Karpas-422 (cell line): ENCODE results near the gene TMEM31. TPM values are rescaled to one million over a fixed set of nuclear protein-coding genes. Genes with fewer than 3 reads are reported as not detected.

ENCODE experiments used
- DNase-seq: peaks from one replicate; pipeline ENCODE4 v3.0.0-alpha.2; 2015
- H2AFZ ChIP-seq: fragments of 200-600 bp; sonication (generic); 2 replicates; pipeline ENCODE4 v1.6.1; 2014; ENCODE audit warnings: antibody characterized with exemption, low read length, mixed read lengths
- H3K27ac ChIP-seq: fragments of 200-600 bp; sonication (generic); 2 replicates; pipeline ENCODE4 v1.5.1; 2014; ENCODE audit warnings: mild to moderate bottlenecking, low read length, moderate library complexity
- H3K27me3 ChIP-seq: fragments of 200-600 bp; sonication (generic); 2 replicates; pipeline ENCODE4 v1.6.1; 2014; ENCODE audit warnings: low read length, mixed read lengths
- H3K36me3 ChIP-seq: fragments of 200-600 bp; sonication (generic); 2 replicates; pipeline ENCODE4 v1.6.1; 2014; ENCODE audit warnings: low read length, mixed read lengths; ENCODE audit not compliant: insufficient read depth
- H3K4me1 ChIP-seq: fragments of 200-600 bp; sonication (generic); 2 replicates; pipeline ENCODE4 v1.6.1; 2014; ENCODE audit warnings: mild to moderate bottlenecking, low read length, mixed read lengths
- H3K4me2 ChIP-seq: fragments of 200-600 bp; sonication (generic); 2 replicates; pipeline ENCODE4 v1.6.1; 2014; ENCODE audit warnings: low read length, low read depth, mild to moderate bottlenecking; ENCODE audit not compliant: poor library complexity, severe bottlenecking
- H3K4me3 ChIP-seq: fragments of 200-600 bp; sonication (generic); 2 replicates; pipeline ENCODE4 v1.5.1; 2014; ENCODE audit warnings: mild to moderate bottlenecking, antibody characterized with exemption, low read length, mixed read lengths
- H3K79me2 ChIP-seq: fragments of 200-600 bp; sonication (generic); 2 replicates; pipeline ENCODE4 v1.6.1; 2014; ENCODE audit warnings: mild to moderate bottlenecking, low read length, mixed read lengths
- H3K9ac ChIP-seq: fragments of 200-600 bp; sonication (generic); 2 replicates; pipeline ENCODE4 v1.6.0; 2014; ENCODE audit warnings: low read length
- H3K9me2 ChIP-seq: fragments of 200-600 bp; sonication (generic), shearing (Covaris generic); replicated peaks from 2 replicates; pipeline ENCODE4 v1.6.0; 2014; ENCODE audit warnings: mild to moderate bottlenecking, low read length, moderate library complexity; ENCODE audit not compliant: insufficient read depth
- H3K9me3 ChIP-seq: fragments of 300-700, 200-600 bp; sonication (generic); 2 replicates; pipeline ENCODE4 v1.6.1; 2014; ENCODE audit warnings: low read length, mixed read lengths
- H4K20me1 ChIP-seq: fragments of 200-600 bp; sonication (generic); 2 replicates; pipeline ENCODE4 v1.6.1; 2014; ENCODE audit warnings: mild to moderate bottlenecking, antibody characterized with exemption, low read length, low read depth; ENCODE audit not compliant: insufficient read depth
- total RNA-seq: library from RNA; depleted of rRNA; stranded (reverse); fragments of >200 nt; shearing (Covaris generic); gene quantifications from 2 replicates; pipeline ENCODE4 v1.2.3, GENCODE V29; 2014; ENCODE audit warnings: low replicate concordance

Gene TMEM31
- total RNA-seq, 1 experiment from 2014 or later: not detected

DNA sequence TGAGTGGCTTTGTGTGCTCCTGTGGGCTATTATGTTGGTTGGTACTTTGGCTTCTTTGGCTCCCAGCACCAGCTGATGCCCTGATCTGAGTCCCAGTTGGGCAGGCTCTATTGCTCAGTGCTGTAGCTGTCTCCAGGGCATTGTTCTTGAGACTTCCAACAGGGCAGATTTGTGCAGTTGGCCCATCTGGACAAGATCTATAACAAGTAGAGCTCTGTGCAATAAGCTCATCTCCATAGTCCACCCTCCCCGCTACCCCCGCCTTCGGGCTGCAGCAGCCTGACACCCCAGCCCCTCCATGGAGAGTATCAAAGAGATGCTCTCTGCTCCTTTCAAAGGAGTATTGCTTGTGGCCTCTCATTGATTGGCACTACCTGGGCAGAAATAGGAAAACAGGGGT lies 5.8 kb upstream of the TMEM31 start:
- DNase-seq: no peak
- Histone ChIP-seq H3K4me2 (no peak overlapping the region), H4K20me1 (no peaks in the 10 kb centered on the region), H3K4me3 (no peak overlapping the region), H3K36me3 (no peaks in the 10 kb centered on the region), H3K9ac (no peak overlapping the region), H3K79me2 (no peaks in the 10 kb centered on the region), H3K9me2 (no peaks in the 10 kb centered on the region), H3K4me1 (no peaks in the 10 kb centered on the region), H3K27ac (no peak overlapping the region), H3K27me3 (no peaks in the 10 kb centered on the region), H3K9me3 (no peaks in the 10 kb centered on the region), H2AFZ (no peak overlapping the region)

DNA sequence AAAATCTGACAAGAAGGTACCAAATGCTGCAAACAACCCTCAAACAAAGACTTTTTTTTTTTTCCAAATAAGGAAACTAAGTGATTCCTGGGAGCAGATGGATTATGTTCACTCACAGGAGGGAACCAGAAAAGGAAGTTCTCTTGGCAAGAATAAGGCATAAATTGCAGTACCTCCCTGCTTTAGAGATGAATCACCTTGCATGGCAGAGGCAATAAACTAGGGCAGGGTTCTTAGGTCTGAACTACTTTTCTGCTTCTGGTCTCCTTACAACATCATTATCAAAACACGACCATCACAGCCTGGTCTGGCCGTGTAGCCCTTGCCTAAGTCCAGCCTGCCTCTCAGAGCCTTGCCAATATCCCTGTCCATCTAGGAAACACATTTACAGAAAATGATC lies 6.3 kb downstream of the TMEM31 start:
- Histone ChIP-seq H4K20me1 (no peaks in the 10 kb centered on the region), H2AFZ (no peak overlapping the region), H3K36me3 (no peaks in the 10 kb centered on the region), H3K4me1 (no peaks in the 10 kb centered on the region), H3K79me2 (no peaks in the 10 kb centered on the region), H3K27ac (no peak overlapping the region), H3K9me2 (no peaks in the 10 kb centered on the region), H3K27me3 (no peaks in the 10 kb centered on the region), H3K9ac (no peak overlapping the region), H3K4me3 (no peak overlapping the region), H3K9me3 (no peaks in the 10 kb centered on the region), H3K4me2 (no peak overlapping the region)
- no peak for DNase-seq

DNA sequence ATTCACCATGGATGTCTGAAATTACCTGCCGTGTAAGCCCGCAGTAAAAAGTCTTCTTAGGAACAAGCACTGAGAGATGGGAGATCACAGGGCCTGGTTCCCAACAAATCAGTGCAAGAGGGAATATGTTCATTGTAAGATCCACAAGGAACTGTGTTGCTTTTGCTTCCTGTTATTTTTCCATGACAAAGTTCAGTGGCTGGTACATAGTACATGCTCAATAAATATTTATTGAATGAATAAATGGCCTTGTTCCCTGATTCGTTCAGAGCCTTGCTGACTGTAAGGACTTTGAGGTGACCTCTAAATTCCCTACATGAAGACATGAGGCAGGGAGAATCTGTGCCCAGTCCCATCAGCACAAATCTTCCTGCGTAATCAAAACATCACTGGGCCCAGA lies 7.4 kb downstream of the TMEM31 start:
- no peak overlapping the region for H2AFZ ChIP-seq
- no peaks in the 10 kb centered on the region for H4K20me1 ChIP-seq

DNA sequence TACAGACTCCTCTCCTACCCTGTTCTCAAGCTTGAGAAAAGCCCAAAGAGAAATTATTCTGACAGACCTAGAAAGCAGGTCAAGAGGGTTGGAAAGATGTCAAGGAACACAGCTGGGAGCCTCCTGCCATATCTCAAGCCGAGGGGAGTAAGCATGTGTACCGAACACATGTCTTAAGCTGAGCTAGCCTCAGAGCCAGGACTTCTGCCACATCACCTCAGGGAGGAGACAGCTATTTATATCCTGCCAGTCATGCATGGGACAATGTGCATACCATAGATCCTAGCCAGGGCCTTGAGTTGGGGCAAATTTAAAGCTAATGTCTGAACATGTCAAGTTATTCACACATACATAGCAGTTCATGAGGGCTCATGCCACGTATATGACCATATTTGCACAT lies 11.8 kb downstream of the TMEM31 start:
- Histone ChIP-seq H2AFZ (no peak overlapping the region), H4K20me1 (no peaks in the 10 kb centered on the region), H3K4me2 (no peak overlapping the region), H3K4me3 (no peak overlapping the region), H3K9me2 (no peaks in the 10 kb centered on the region), H3K27me3 (no peaks in the 10 kb centered on the region), H3K9ac (no peak overlapping the region), H3K4me1 (no peaks in the 10 kb centered on the region), H3K27ac (no peak overlapping the region), H3K79me2 (no peaks in the 10 kb centered on the region), H3K36me3 (no peaks in the 10 kb centered on the region), H3K9me3 (no peaks in the 10 kb centered on the region)
- DNase-seq: peak; percentile 10

More for the DNA sequence above, 7.4 kb downstream of the TMEM31 start:
- H3K4me3 ChIP-seq: no peak overlapping the region
- H3K9ac ChIP-seq: no peak overlapping the region
- H3K9me3 ChIP-seq: no peaks in the 10 kb centered on the region
- no peaks in the 10 kb centered on the region for H3K4me1 ChIP-seq
- no peak for DNase-seq
- no peak overlapping the region for H3K4me2 ChIP-seq
- no peak overlapping the region for H3K27ac ChIP-seq
- no peaks in the 10 kb centered on the region for H3K36me3 ChIP-seq
- no peaks in the 10 kb centered on the region for H3K9me2 ChIP-seq
- H3K79me2 ChIP-seq: no peaks in the 10 kb centered on the region
- no peaks in the 10 kb centered on the region for H3K27me3 ChIP-seq

DNA sequence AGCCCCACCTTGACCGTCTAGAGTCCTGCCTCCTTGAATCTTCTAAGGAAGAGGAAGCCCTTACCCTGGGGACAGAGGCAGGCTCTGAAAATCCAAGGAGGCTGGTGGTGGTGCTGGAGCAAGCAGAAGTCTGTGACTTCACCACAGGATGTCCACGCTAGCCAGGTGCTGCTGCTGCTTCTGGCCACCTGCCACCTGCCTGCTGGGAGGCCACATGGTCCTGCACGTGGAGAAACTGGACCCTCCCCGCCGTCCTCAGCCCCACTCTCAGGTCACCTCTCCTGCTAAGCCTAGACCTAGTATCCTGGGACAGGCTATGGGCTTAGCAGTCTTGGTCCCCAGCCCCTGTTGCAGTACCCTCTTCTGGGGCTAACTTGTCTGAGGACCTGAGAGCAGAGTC lies 15.8 kb downstream of the TMEM31 start:
- Histone ChIP-seq H3K9me2 (no peaks in the 10 kb centered on the region), H4K20me1 (no peaks in the 10 kb centered on the region), H3K4me2 (no peak overlapping the region), H3K36me3 (no peaks in the 10 kb centered on the region), H3K4me1 (no peaks in the 10 kb centered on the region), H3K4me3 (no peak overlapping the region), H3K9ac (no peak overlapping the region), H3K27ac (no peak overlapping the region), H3K9me3 (no peaks in the 10 kb centered on the region), H3K79me2 (no peaks in the 10 kb centered on the region), H3K27me3 (no peaks in the 10 kb centered on the region), H2AFZ (no peak overlapping the region)
- DNase-seq: no peak

DNA sequence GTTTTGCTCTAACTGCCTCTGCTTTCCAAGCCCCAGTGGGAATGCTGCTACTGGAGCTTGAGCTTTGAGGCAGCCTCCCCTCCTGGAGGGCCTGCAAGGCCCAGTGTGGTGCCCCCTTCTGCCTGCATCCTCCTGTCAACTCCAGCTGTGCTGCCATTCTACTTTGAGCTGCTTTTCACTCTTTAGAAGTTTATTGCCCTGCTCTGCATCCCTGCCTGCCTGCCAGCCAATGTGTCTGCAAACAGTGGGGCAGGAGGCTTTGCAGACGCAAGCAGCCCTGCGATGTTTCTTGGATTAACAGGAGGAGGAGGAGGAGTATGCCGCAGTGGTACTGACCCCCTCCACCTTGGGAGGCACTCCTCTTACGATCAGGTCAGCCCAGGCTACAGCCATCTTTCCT lies 16.4 kb downstream of the TMEM31 start:
- no peaks in the 10 kb centered on the region for H3K79me2 ChIP-seq
- H4K20me1 ChIP-seq: no peaks in the 10 kb centered on the region
- H3K9me3 ChIP-seq: no peaks in the 10 kb centered on the region
- H3K27ac ChIP-seq: no peak overlapping the region
- no peaks in the 10 kb centered on the region for H3K4me1 ChIP-seq
- H3K4me2 ChIP-seq: no peak overlapping the region
- no peaks in the 10 kb centered on the region for H3K36me3 ChIP-seq
- H3K9ac ChIP-seq: no peak overlapping the region
- no peak for DNase-seq
- H3K27me3 ChIP-seq: no peaks in the 10 kb centered on the region
- no peaks in the 10 kb centered on the region for H3K9me2 ChIP-seq
- no peak overlapping the region for H2AFZ ChIP-seq
- no peak overlapping the region for H3K4me3 ChIP-seq

DNA sequence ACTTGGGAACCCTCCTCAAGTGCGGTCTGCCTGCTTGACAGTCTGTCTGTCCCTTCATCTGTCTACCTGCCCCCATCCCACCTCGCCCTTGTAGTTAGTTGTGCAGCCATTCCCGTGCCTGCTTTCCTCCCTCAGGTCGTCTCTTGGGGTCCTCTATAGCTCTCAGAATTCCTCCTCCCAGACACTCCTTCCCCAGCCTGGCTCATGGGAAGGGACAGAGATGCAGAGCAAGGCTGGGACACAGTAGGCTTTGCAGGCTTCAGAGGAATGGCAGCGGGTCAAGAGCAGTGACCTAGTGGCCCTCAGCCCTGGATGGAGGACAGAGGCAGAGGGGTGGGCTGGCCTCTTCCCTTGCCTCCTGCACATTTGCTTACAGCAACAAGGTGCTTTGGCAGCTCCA lies 18.3 kb downstream of the TMEM31 start:
- H4K20me1 ChIP-seq: no peaks in the 10 kb centered on the region
- no peaks in the 10 kb centered on the region for H3K27me3 ChIP-seq
- H3K4me3 ChIP-seq: no peak overlapping the region
- no peak for DNase-seq
- no peak overlapping the region for H3K27ac ChIP-seq
- no peak overlapping the region for H2AFZ ChIP-seq
- H3K9me2 ChIP-seq: no peaks in the 10 kb centered on the region
- H3K4me2 ChIP-seq: no peak overlapping the region
- H3K79me2 ChIP-seq: no peaks in the 10 kb centered on the region
- H3K9ac ChIP-seq: no peak overlapping the region
- H3K4me1 ChIP-seq: no peaks in the 10 kb centered on the region
- no peaks in the 10 kb centered on the region for H3K9me3 ChIP-seq
- H3K36me3 ChIP-seq: no peaks in the 10 kb centered on the region

DNA sequence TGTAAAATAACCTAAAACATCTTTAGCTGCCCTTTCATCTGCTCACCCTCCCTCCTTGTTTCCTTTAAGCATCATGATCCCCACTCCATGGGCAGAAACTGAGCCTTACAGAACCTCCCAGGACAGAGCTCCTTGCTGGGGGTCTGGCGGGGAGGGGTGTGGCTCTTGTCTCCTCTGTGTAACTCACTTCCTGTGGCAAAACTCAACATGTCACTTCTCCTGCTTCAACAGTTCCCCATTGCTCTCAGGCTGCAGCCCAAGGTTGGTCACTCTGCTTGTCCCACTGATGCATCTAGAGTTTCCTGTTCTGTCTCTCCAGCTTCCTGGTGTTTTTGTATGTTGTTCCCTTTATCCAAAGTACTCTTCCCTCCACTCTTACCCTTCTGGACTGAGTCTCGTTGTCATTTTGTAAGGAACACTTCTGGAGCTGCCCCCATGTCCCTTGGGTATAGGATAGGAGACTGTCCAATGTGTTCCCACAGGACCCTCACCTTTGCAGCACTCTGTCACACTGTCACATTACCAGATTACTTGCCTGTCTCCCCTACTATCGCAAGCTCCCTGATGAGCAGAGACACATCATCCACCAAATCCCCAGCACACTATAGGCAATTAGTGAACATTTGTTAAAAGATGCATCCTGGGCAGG lies 19.6 kb downstream of the TMEM31 start:
- Histone ChIP-seq H3K9me2 (no peaks in the 10 kb centered on the region), H3K27ac (no peak overlapping the region), H3K4me3 (no peak overlapping the region), H3K9me3 (no peaks in the 10 kb centered on the region), H2AFZ (no peak overlapping the region), H3K4me2 (no peak overlapping the region), H3K4me1 (no peaks in the 10 kb centered on the region), H3K9ac (no peak overlapping the region), H4K20me1 (no peaks in the 10 kb centered on the region), H3K79me2 (no peaks in the 10 kb centered on the region), H3K36me3 (no peaks in the 10 kb centered on the region), H3K27me3 (no peaks in the 10 kb centered on the region)
- no peak for DNase-seq
